ENCODE measurements around the gene FEN1. TPM values are rescaled to one million over a fixed set of nuclear protein-coding genes. Genes with fewer than 3 reads are reported as not detected.
A peak's percentile ranks its signal among the peaks of the same experiment; 100 is the strongest.

Gene FEN1
- total and polyA plus RNA-seq, 4 donors: 3.5 to 6.9 (median 5.2) TPM

DNA sequence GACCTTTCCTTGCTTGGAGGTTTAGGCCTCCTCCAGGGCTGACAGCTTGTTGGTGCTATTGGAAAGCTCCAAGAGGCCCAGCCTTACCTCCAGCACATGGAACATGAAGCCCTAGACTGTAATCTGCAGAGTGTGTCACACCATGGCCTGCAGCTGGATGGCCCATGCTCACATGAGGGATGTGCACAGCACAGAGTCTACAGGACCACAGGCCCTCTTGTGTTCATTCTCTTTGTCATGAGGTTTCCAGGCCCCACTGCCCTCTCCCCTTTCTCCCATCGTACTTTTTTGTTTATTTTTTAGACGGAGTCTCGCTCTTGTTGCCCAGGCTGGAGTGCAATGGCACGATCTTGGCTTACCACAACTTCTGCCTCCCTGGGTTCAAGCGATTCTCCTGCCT is 14.1 kb downstream of the FEN1 start:
- no peak for ATAC-seq (ENCODE audit: low FRiP score)
- intact Hi-C loops (cut with DNase I): no loop called here
- H3K36me3 ChIP-seq (ENCODE audit: control insufficient read depth in 1 of 2, insufficient read depth in 2 of 2, low read length in 1 of 2): peaks cover 0 to 10% of the 10 kb centered on the region in 2 donors

GRCh38 chr11:61810671-61811175 is 18.0 kb downstream of the FEN1 start:
- Histone ChIP-seq H3K9me3 (ENCODE audit: control insufficient read depth, low read length) (no peaks in the 10 kb centered on the region), H3K27me3 (ENCODE audit: control insufficient read depth in 1 of 2, insufficient read depth in 2 of 2, low read length in 1 of 2) (no peaks in the 10 kb centered on the region), H3K4me3 (ENCODE audit: low read length in 2 of 2) (no peak overlapping the region), H3K27ac (ENCODE audit: low read depth in 1 of 2, low read length in 2 of 2) (no peak overlapping the region), H3K36me3 (ENCODE audit: control insufficient read depth in 1 of 2, insufficient read depth in 2 of 2, low read length in 1 of 2) (peaks cover 0 to 8% of the 10 kb centered on the region in 2 donors), H3K4me1 (ENCODE audit: control insufficient read depth in 1 of 2, insufficient read depth in 2 of 2, low read length in 2 of 2) (no peaks in the 10 kb centered on the region)
- 90 to 91% methylated on average over 8 of the region's 8 CpGs for WGBS, 2 donors
- intact Hi-C loops (cut with DNase I): loop anchor here in 1 of 2 donors (10.0 kb wide), 1 partner anchor 154 kb away; the partner anchor contains the start of gene FTH1
- no peak for ATAC-seq (ENCODE audit: low FRiP score)
- peak in 1 of 2 donors; percentile 57 for DNase-seq

More for the DNA sequence above, 14.1 kb downstream of the FEN1 start:
- no peaks in the 10 kb centered on the region for H3K9me3 ChIP-seq (ENCODE audit: control insufficient read depth, low read length)
- H3K4me1 ChIP-seq (ENCODE audit: control insufficient read depth in 1 of 2, insufficient read depth in 2 of 2, low read length in 2 of 2): no peaks in the 10 kb centered on the region
- no peak overlapping the region for H3K27ac ChIP-seq (ENCODE audit: low read depth in 1 of 2, low read length in 2 of 2)
- no peaks in the 10 kb centered on the region for H3K27me3 ChIP-seq (ENCODE audit: control insufficient read depth in 1 of 2, insufficient read depth in 2 of 2, low read length in 1 of 2)
- peak in 1 of 2 donors; percentile 51 for DNase-seq
- no peak overlapping the region for H3K4me3 ChIP-seq (ENCODE audit: low read length in 2 of 2)
- WGBS, 2 donors: 86 to 87% methylated on average over 5 of the region's 5 CpGs

DNA sequence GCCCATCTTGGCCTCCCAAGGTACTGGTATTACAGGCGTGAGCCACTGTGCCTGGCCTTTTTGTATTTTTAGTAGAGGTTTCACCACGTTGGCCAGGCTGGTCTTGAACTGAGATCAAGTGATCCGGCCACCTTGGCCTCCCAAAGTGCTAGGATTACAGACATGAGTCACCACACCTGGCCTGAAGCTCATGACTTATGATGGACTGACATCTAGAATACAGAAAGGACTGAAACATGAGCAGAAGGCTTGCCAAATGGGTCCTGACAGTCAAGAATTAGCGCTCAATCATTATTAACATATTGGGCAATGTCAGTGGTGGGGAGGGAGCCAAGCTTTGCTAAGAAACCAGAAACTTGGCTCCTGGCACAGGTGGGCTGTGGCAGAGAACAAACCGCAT is 19.1 kb downstream of the FEN1 start:
- ATAC-seq (ENCODE audit: low FRiP score): no peak
- Histone ChIP-seq H3K27ac (ENCODE audit: low read depth in 1 of 2, low read length in 2 of 2) (no peak overlapping the region), H3K4me1 (ENCODE audit: control insufficient read depth in 1 of 2, insufficient read depth in 2 of 2, low read length in 2 of 2) (no peaks in the 10 kb centered on the region), H3K4me3 (ENCODE audit: low read length in 2 of 2) (no peak overlapping the region), H3K36me3 (ENCODE audit: control insufficient read depth in 1 of 2, insufficient read depth in 2 of 2, low read length in 1 of 2) (peaks cover 0 to 6% of the 10 kb centered on the region in 2 donors), H3K27me3 (ENCODE audit: control insufficient read depth in 1 of 2, insufficient read depth in 2 of 2, low read length in 1 of 2) (no peaks in the 10 kb centered on the region), H3K9me3 (ENCODE audit: control insufficient read depth, low read length) (no peaks in the 10 kb centered on the region)
- intact Hi-C loops (cut with DNase I): loop anchor here in 1 of 2 donors (10.0 kb wide), 1 partner anchor 153 kb away; the partner anchor contains the start of gene FTH1
- DNase-seq: no peak
- WGBS, 2 donors: 88% methylated on average over 5 of the region's 5 CpGs

GRCh38 chr11:61812736-61813411 is 20.2 kb downstream of the FEN1 start:
- Histone ChIP-seq H3K4me1 (ENCODE audit: control insufficient read depth in 1 of 2, insufficient read depth in 2 of 2, low read length in 2 of 2) (no peaks in the 10 kb centered on the region), H3K4me3 (ENCODE audit: low read length in 2 of 2) (no peak overlapping the region), H3K27me3 (ENCODE audit: control insufficient read depth in 1 of 2, insufficient read depth in 2 of 2, low read length in 1 of 2) (no peaks in the 10 kb centered on the region), H3K9me3 (ENCODE audit: control insufficient read depth, low read length) (no peaks in the 10 kb centered on the region), H3K36me3 (ENCODE audit: control insufficient read depth in 1 of 2, insufficient read depth in 2 of 2, low read length in 1 of 2) (peaks cover 0 to 6% of the 10 kb centered on the region in 2 donors), H3K27ac (ENCODE audit: low read depth in 1 of 2, low read length in 2 of 2) (no peak overlapping the region)
- WGBS, 2 donors: 94 to 96% methylated on average over 4 of the region's 4 CpGs
- DNase-seq: peak in 1 of 2 donors; percentile 23
- ATAC-seq (ENCODE audit: low FRiP score): no peak
- intact Hi-C loops (cut with DNase I): loop anchor here in 1 of 2 donors (10.0 kb wide), 1 partner anchor 152 kb away; the partner anchor contains the start of gene FTH1

DNA sequence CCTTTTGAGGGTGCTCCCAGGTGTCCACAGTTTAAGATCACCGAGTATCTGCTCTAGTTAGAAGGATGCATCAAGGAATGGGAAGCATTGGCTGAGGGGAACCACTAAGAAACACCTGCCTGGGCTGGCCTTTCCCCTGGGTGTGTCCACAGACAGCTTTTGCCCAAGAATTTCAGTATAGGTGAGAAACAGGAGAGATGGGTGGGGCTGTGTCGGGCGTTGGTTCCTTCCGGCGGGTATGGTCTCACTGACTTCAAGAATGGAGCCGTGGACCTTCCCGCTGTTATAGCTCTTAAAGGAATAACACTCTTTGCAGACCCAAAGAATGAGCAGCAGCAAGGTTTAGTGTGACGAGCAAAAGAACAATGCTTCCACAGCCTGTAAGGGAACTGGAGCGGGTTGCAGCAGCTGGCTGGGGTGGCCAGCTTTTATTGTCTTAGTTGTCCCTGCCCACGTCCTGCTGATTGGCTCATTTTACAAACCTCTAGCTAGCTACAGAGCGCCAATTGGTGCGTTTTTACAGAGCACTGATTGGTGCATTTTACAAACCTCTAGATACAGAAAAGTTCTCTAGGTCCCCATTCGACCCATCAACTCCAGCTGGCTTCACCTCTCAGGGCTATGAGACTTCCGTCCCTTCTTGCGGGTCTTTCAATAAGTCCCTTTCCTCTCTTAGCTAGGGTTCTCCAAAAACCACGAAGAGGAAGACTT is 21.7 kb downstream of the FEN1 start:
- H3K4me1 ChIP-seq (ENCODE audit: control insufficient read depth in 1 of 2, insufficient read depth in 2 of 2, low read length in 2 of 2): no peaks in the 10 kb centered on the region
- H3K36me3 ChIP-seq (ENCODE audit: control insufficient read depth in 1 of 2, insufficient read depth in 2 of 2, low read length in 1 of 2): peaks cover 0 to 6% of the 10 kb centered on the region in 2 donors
- peak in 1 of 2 donors; percentile 53 for DNase-seq
- peak overlapping the region; percentile 23 to 70 for H3K27ac ChIP-seq (ENCODE audit: low read depth in 1 of 2, low read length in 2 of 2)
- no peaks in the 10 kb centered on the region for H3K9me3 ChIP-seq (ENCODE audit: control insufficient read depth, low read length)
- no peak for ATAC-seq (ENCODE audit: low FRiP score)
- WGBS, 2 donors: 68 to 72% methylated on average over 16 of the region's 16 CpGs
- no peak overlapping the region for H3K4me3 ChIP-seq (ENCODE audit: low read length in 2 of 2)
- no peaks in the 10 kb centered on the region for H3K27me3 ChIP-seq (ENCODE audit: control insufficient read depth in 1 of 2, insufficient read depth in 2 of 2, low read length in 1 of 2)
- intact Hi-C loops (cut with DNase I): loop anchor here in 1 of 2 donors (10.0 kb wide), 1 partner anchor 150 kb away; the partner anchor contains the start of gene FTH1

- intact Hi-C loops (cut with DNase I): loop anchor here (5.0 to 10.0 kb wide), 2 partner anchors 150 to 152 kb away; partner anchors contain the start of gene FTH1 (in 2 of the 2)
These were observed 22.5 kb downstream of the FEN1 start for GRCh38 chr11:61814958-61815789.

GRCh38 chr11:61815790-61816735 is 23.4 kb downstream of the FEN1 start:
- H3K27me3 ChIP-seq (ENCODE audit: control insufficient read depth in 1 of 2, insufficient read depth in 2 of 2, low read length in 1 of 2): no peaks in the 10 kb centered on the region
- peak overlapping the region; percentile 84 to 92 for H3K27ac ChIP-seq (ENCODE audit: low read depth in 1 of 2, low read length in 2 of 2)
- intact Hi-C loops (cut with DNase I): loop anchor here (5.0 to 10.0 kb wide), 2 partner anchors 149 to 151 kb away; partner anchors contain the start of gene FTH1 (in 2 of the 2)
- H3K36me3 ChIP-seq (ENCODE audit: control insufficient read depth in 1 of 2, insufficient read depth in 2 of 2, low read length in 1 of 2): peaks cover 0 to 2% of the 10 kb centered on the region in 2 donors
- 0% methylated on average over 68 to 69 of the region's 69 CpGs for WGBS, 2 donors
- no peaks in the 10 kb centered on the region for H3K9me3 ChIP-seq (ENCODE audit: control insufficient read depth, low read length)
- DNase-seq (peak; percentile 87 to 91), ATAC-seq (ENCODE audit: low FRiP score) (peak; percentile 70)
- H3K4me1 ChIP-seq (ENCODE audit: control insufficient read depth in 1 of 2, insufficient read depth in 2 of 2, low read length in 2 of 2): no peaks in the 10 kb centered on the region
- peak overlapping the region; percentile 8 to 60 for H3K4me3 ChIP-seq (ENCODE audit: low read length in 2 of 2)

More at GRCh38 chr11:61814958-61815789, 22.5 kb downstream of the FEN1 start:
- Histone ChIP-seq H3K9me3 (ENCODE audit: control insufficient read depth, low read length) (no peaks in the 10 kb centered on the region), H3K36me3 (ENCODE audit: control insufficient read depth in 1 of 2, insufficient read depth in 2 of 2, low read length in 1 of 2) (peaks cover 0 to 6% of the 10 kb centered on the region in 2 donors), H3K4me3 (ENCODE audit: low read length in 2 of 2) (peak overlapping the region; percentile 8 to 60), H3K4me1 (ENCODE audit: control insufficient read depth in 1 of 2, insufficient read depth in 2 of 2, low read length in 2 of 2) (no peaks in the 10 kb centered on the region), H3K27me3 (ENCODE audit: control insufficient read depth in 1 of 2, insufficient read depth in 2 of 2, low read length in 1 of 2) (no peaks in the 10 kb centered on the region), H3K27ac (ENCODE audit: low read depth in 1 of 2, low read length in 2 of 2) (peak overlapping the region; percentile 84 to 92)
- WGBS, 2 donors: 1% methylated on average over 62 to 66 of the region's 66 CpGs
- ATAC-seq (ENCODE audit: low FRiP score) (peak; percentile 98), DNase-seq (peak; percentile 99)
